HG02884 (cell line): Measurements from ENCODE around the gene RFLNA.

Experiments
- ATAC-seq: cut with Tn5 transposase; IDR thresholded peaks from one replicate; pipeline ENCODE4 v1.9.1; 2021; ENCODE audit warnings: mild to moderate bottlenecking, moderate library complexity; ENCODE audit not compliant: unreplicated experiment

RFLNA gene

GRCh38 chr12:124302807-124303578 is 8.1 kb downstream of the RFLNA start:
- no peak for ATAC-seq

GRCh38 chr12:124303579-124304313 is 8.9 kb downstream of the RFLNA start:
- ATAC-seq, result no peak

DNA sequence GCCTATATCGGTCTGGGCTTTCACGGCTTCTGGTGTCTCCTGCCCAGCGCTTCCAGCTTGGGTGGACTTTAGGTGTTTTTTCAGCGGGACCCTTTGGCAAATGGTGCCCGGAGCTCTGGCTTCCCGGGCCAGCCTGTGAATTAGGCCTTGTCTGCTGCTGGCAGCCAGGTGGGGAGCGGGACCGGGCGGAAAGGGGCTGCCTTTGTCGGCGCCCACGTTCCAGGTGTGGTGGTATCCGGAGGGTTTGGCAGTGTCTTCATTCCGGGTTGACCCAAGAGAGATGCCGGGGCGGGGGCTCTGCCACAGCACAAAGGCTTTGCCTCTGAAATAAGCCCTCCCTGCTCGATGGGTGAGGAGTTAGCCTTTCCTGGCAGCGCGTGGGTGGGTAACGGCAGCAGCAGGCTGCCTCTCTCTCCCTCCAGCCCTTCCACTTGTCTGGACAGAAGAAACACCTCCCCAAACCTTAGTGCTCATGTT is 9.5 kb downstream of the RFLNA start:
- no peak for ATAC-seq

DNA sequence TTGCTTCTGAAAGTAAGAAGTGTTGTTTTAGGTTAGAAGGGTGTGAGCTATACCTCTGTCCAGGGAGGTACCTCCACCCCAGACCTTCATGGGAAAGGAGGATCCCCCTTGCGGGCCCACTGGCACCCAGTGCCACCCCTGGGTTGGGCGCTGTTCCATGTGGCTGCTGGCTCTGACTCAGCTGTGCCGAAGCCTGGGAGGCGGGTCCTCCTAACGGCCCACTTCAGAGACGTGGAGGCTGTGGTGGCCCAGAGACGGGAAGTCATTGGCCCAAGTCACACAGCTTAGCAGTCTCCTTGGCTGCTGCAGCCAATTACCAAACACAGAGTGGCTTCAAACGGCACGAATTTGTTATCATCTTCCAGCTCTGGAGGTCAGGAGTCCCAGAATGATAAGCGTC is 10.2 kb downstream of the RFLNA start:
- no peak for ATAC-seq

GRCh38 chr12:124305776-124306685 is 11.1 kb downstream of the RFLNA start:
- no peak for ATAC-seq

GRCh38 chr12:124306686-124307555 is 12.0 kb downstream of the RFLNA start:
- ATAC-seq, result no peak

- ATAC-seq, result no peak
Measured at GRCh38 chr12:124307556-124307825, 12.6 kb downstream of the RFLNA start.

DNA sequence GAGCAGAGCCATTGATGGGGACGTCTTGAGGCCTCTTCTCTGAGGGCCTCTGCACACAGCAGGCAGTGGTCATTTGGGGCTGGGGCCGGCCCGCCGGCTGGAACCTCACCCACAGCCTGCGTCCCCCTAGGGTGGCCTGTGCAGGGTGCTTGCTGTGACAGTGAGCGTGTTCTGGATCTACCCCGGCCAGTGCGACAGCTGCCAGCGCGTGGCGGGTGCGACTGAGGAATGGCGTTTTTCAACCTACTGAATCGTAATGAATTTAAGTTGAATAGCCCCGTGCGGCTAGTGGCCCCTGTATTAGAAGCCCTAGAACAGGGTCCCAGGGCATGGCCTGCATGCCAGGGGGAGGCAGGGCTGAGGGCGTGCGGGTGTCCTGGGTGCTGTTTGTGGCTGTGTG is 13.8 kb downstream of the RFLNA start:
- no peak for ATAC-seq

- no peak for ATAC-seq
Measured at GRCh38 chr12:124309231-124309630, 14.3 kb downstream of the RFLNA start.

DNA sequence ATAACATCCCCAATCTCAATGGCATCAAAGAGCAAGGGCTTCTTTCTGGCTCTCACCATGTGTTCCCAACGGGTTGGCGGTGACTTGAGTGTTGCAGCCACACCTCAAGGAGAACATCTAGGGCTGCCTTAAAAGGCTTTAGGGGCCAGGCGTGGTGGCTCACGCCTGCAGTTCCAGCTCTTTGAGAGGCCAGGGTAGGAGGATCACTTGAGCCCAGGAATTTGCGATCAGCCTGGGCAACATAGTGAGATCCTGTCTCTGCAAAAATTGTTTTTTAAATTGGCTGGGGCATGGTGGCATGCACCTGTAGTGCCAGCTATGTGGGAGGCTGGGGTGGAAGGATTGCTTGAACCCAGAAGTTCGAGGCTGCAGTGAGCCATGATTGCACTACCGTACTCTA is 14.9 kb downstream of the RFLNA start:
- no peak for ATAC-seq

GRCh38 chr12:124310178-124310577 is 15.3 kb downstream of the RFLNA start:
- no peak for ATAC-seq

DNA sequence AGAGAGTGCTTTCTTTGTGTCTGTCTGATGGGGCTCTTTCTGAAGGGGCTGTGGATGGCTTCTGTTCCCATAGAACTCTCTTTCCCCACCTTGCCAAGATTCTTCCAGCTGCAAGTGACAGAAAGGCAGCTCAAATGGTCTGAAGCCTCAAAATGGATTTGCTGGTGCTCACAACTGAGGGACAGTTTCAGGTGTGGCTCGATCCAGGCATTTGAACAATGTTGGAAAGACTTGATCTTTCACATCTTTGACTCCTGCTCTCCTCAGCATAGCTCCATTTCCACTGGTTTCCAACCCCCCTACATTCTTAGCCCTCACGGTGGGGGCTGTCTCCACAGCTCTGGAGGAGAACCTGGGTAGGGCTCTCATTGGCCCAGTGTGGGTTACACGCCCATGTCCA is 15.9 kb downstream of the RFLNA start:
- ATAC-seq, result no peak

GRCh38 chr12:124311292-124312109 is 16.6 kb downstream of the RFLNA start:
- no peak for ATAC-seq

DNA sequence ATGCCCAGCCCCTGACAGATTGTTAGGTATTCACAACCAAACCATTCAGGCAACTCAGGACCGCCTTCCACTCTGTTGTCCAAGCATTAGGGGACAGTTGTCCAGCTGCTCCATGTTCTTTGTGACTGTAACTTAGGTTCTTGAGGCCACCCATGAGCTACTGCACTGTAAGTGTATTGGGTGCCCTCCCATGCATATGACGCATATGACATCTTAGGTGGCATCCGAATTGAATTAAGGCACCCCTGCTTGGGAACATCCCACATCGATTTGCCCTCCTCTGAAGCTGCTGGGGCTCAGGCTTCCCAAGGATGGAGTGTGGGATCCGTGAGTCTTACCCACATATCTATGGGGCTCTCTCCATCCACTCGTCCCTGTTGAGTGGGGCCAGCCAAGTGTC is 17.7 kb downstream of the RFLNA start:
- no peak for ATAC-seq

DNA sequence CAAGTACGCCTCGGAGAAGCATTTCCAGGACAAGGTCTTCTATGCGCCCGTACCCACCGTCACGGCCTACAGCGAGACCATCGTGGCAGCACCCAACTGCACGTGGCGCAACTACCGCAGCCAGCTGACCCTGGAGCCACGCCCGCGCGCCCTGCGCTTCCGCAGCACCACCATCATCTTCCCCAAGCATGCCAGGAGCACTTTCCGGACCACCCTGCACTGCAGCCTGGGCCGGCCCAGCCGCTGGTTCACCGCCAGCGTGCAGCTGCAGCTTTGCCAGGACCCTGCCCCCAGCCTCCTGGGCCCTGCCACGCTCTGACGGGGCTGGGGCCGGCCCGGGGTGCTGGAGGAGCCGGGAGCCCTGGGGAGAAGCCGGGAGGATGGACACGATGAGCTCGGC is 19.3 kb downstream of the RFLNA start:
- no peak for ATAC-seq

GRCh38 chr12:124314766-124315165 is 19.9 kb downstream of the RFLNA start:
- ATAC-seq, result no peak

- ATAC-seq, result no peak
Measured at GRCh38 chr12:124315372-124316044, 20.6 kb downstream of the RFLNA start.

DNA sequence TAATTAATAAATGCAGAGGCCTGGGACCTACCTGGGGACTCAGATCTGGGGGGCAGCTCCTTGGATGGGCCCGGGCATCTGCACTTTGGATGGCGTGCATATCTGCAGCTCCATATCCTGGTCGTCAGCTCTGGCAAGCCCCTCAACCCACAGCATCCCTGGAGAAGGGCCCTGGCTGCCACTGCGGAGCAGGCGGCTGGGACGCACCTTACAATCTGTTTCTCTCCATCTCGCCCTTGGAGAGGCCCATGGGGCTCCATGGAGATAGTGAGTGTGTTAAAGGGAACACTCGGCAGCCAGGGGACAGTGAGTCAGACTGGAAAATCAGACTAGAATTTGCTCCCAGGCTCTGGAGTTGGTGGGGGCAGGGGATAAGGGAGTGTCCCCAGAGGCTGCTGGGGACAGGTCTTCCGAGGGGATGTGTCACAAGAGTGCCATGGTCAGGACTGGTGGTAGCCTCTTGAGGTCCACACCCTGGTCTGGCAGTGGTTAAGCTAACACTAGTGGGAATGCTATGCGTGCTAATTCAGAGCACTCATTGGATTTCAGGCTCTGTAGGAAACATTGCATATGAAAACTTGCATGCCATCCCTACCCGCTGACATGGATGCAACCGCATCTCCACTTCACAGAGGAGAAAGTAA is 21.5 kb downstream of the RFLNA start:
- ATAC-seq, result no peak

DNA sequence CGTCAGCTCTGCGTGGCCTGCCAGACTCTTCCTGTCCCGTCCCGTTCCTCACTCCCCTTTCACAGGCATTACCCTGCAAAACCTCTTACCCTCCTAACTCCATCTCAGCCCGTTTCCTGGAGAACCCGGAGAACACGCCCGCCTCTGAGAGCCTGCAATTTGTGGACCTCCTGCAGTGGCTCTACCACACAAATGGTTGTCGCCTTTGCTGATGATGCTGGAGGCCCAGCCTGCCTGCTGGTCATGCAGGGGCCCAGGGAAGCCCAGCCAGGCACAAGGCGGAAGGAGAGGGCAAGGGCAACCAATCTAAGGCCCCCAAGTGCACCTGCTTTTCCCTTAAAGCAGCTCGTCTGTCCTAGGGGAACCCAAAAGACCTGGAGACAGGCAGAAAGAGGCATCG is 22.5 kb downstream of the RFLNA start:
- ATAC-seq, result no peak
